NB4 (cell line): ENCODE results near the gene TGFBR2.

Source experiments
- CTCF ChIP-seq: IDR thresholded peaks from one replicate; pipeline ENCODE4 v1.5.1; 2012; ENCODE audit warnings: low read depth, low read length
- MYC ChIP-seq: IDR thresholded peaks from 2 replicates; pipeline ENCODE4 v1.6.1; 2011; ENCODE audit warnings: low read depth, low read length
- POLR2A ChIP-seq: IDR thresholded peaks from 2 replicates; pipeline ENCODE4 v1.6.1; 2011; ENCODE audit warnings: mild to moderate bottlenecking; ENCODE audit not compliant: insufficient read length; ENCODE audit errors: extremely low read depth
- TF ChIP-seq, protein P1 (sequence below): IDR thresholded peaks from 2 replicates; pipeline ENCODE4 v1.6.1; 2011; ENCODE audit warnings: low read depth, low read length

GRCh38 chr3:30707825-30708224, 101.4 kb downstream of the TGFBR2 start:
- TF ChIP-seq CTCF (no peak), POLR2A (no peak), MYC (no peak)
- TF ChIP-seq, protein P1, sequence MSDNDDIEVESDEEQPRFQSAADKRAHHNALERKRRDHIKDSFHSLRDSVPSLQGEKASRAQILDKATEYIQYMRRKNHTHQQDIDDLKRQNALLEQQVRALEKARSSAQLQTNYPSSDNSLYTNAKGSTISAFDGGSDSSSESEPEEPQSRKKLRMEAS = no peak
